Tibial nerve (tissue), 4 donors: ENCODE data around the gene ZNF283. TPM values are rescaled to one million over a fixed set of nuclear protein-coding genes. Genes with fewer than 3 reads are reported as not detected.

Source experiments
- DNase-seq, 2 donors: peaks; one replicate each; pipeline ENCODE4 v3.0.0-alpha.2; 2019; ENCODE audit warnings: low spot score in 2 of 2
- H3K27ac ChIP-seq, 4 donors: fragments of 200-600 bp; sonication (generic) in 3 of 4; one replicate each; pipeline ENCODE4 v1.5.1; 2017 to 2019; ENCODE audit warnings: mild to moderate bottlenecking in 1 of 4
- H3K27me3 ChIP-seq, 2 donors: fragments of 200-600 bp; sonication (generic) in 1 of 2; one replicate each; pipeline versions ENCODE4 v1.5.1 to v1.6.0; 2017 to 2019
- H3K36me3 ChIP-seq, 3 donors: fragments of 200-600 bp; sonication (generic); one replicate each; pipeline ENCODE4 v1.5.1; 2018 to 2019
- H3K4me1 ChIP-seq, 4 donors: fragments of 200-600 bp; sonication (generic) in 3 of 4; one replicate each; pipeline ENCODE4 v1.5.1; 2017 to 2019
- H3K4me3 ChIP-seq, 4 donors: fragments of 200-600 bp; sonication (generic) in 3 of 4; one replicate each; pipeline ENCODE4 v1.5.1; 2017 to 2019; ENCODE audit warnings: mild to moderate bottlenecking in 1 of 4, moderate library complexity in 1 of 4
- H3K9me3 ChIP-seq, 4 donors: fragments of 200-600 bp; sonication (generic) in 3 of 4; one replicate each; pipeline ENCODE4 v1.5.1; 2017 to 2019
- CTCF ChIP-seq, 5 experiments: fragments of 200-600 bp in 3 of 5; fragments of 450-650 bp in 2 of 5; sonication (generic) in 3 of 5; IDR thresholded peaks; one replicate each; pipeline ENCODE4 v1.5.1; 2016 to 2019; ENCODE audit warnings: antibody characterized with exemption in 5 of 5, mild to moderate bottlenecking in 3 of 5, moderate library complexity in 2 of 5
- EP300 ChIP-seq, 2 donors: sonication (generic); formaldehyde crosslinking; IDR thresholded peaks; one replicate each; pipeline ENCODE4 v1.6.1; 2017; ENCODE audit warnings: antibody characterized with exemption in 2 of 2, mild to moderate bottlenecking in 1 of 2
- POLR2A ChIP-seq, 2 donors: fragments of 450-650 bp; IDR thresholded peaks; one replicate each; pipeline ENCODE4 v1.6.1; 2017; ENCODE audit warnings: antibody characterized with exemption in 2 of 2, mild to moderate bottlenecking in 2 of 2, moderate library complexity in 2 of 2
- WGBS, 2 donors: methylation state at CpG; one replicate each; pipeline ENCODE4 v1.1.5; 2018; 5-methylcytosine and 5-hydroxymethylcytosine counted together
- total RNA-seq, 4 donors: library from RNA; depleted of rRNA; stranded (reverse); fragments of >200 nt; gene quantifications; one replicate each; pipeline ENCODE4 v1.1.0, GENCODE V29; 2016

ZNF283 gene
- total RNA-seq, 4 donors from 2014 or later = 4.2 to 12.3 (median 10.4) TPM

- Histone ChIP-seq H3K27ac (no peak overlapping the region), H3K4me3 (no peak overlapping the region), H3K9me3 (peaks cover 0 to 4% (median 0%) of the 10 kb centered on the region in 4 donors), H3K27me3 (peaks cover 0 to 5% of the 10 kb centered on the region in 2 donors), H3K36me3 (no peaks in the 10 kb centered on the region), H3K4me1 (no peaks in the 10 kb centered on the region)
- no peak for TF ChIP-seq CTCF (IDR thresholded peaks at IDR 0.05)
- 24 to 31% methylated on average over 3 of the region's 3 CpGs for WGBS, 2 donors
- DNase-seq = no peak
Measured at GRCh38 chr19:43790587-43790986, 36.5 kb upstream of the ZNF283 start.

DNA sequence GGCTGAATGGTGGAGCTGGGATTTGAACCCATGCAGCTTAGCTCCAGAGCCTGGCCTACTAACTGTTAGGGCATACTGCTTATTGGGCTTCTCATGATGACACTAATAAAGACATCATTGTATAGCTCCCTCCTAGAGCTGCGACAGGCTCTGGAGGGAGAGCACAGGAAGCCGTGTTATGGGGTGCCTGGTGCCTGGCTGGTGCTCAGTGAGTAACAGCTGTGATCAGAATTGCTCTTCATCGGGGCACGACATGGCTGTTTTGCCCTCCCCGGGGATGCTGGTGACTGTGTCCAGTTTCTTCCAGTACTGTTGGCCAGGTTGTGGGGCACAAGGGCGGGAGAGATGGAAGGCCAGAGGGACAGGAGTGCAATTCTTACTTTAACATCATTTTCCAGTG is 30.0 kb upstream of the ZNF283 start:
- Histone ChIP-seq H3K27ac (no peak overlapping the region), H3K4me3 (no peak overlapping the region), H3K4me1 (peaks cover 0 to 12% (median 3%) of the 10 kb centered on the region in 4 donors), H3K27me3 (peaks cover 0 to 46% of the 10 kb centered on the region in 2 donors), H3K9me3 (peaks cover 0 to 4% (median 0%) of the 10 kb centered on the region in 4 donors), H3K36me3 (no peaks in the 10 kb centered on the region)
- 42 to 57% methylated on average over 6 of the region's 6 CpGs for WGBS, 2 donors
- TF ChIP-seq POLR2A (IDR thresholded peaks at IDR 0.05) = no peak
- TF ChIP-seq EP300 (IDR thresholded peaks at IDR 0.05) = no peak
- TF ChIP-seq CTCF (IDR thresholded peaks at IDR 0.05) = no peak
- DNase-seq = no peak

DNA sequence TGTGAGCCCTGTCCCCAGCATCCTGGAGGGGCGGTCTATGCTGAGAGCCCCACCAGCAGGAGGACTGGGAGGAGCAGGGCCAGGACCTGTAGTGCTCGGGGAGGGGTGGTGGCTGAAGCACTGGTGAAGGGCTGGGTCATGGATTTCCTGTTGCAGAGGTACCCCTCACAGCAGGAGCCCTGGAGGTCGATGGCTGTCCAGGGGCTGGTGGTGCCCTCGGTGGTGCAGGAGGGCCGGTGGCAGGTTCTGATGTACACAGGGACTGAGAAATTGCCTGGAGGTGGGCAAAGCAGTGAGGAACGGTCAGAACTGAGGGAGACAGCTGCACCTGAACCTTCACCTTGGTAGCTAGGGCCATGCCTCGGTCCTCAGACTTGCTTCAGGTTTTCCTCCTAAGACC is 29.6 kb upstream of the ZNF283 start:
- Histone ChIP-seq H3K27ac (no peak overlapping the region), H3K4me3 (no peak overlapping the region), H3K27me3 (peaks cover 0 to 49% of the 10 kb centered on the region in 2 donors), H3K9me3 (peaks cover 0 to 4% (median 0%) of the 10 kb centered on the region in 4 donors), H3K36me3 (no peaks in the 10 kb centered on the region), H3K4me1 (peaks cover 0 to 12% (median 3%) of the 10 kb centered on the region in 4 donors)
- no peak for TF ChIP-seq EP300 (IDR thresholded peaks at IDR 0.05)
- no peak for TF ChIP-seq POLR2A (IDR thresholded peaks at IDR 0.05)
- TF ChIP-seq CTCF (IDR thresholded peaks at IDR 0.05) = no peak
- no peak for DNase-seq
- WGBS, 2 donors = 83 to 85% methylated on average over 7 of the region's 7 CpGs

DNA sequence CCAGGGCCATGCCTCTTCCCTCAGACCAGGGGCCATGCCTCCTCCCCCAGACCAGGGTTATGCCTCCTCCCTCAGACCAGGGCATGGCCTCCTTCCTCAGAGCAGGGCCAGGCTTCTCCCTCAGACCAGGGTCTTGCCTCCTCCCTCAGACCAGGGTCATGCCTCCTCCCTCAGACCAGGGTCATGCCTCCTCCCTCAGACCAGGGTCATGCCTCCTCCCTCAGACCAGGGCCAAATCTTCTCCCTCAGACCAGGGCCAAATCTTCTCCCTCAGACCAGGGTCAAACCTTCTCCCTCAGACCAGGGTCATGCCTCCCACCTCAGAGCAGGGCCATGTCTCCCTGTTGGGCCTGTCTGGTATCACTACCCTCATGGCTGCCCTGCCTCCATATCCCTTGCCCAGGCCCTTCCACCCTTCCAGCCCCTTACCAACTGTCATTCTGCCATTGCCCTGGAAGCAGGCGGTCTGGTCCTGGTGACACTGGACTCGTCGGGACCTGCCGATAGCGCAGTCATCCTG is 29.0 kb upstream of the ZNF283 start:
- no peak overlapping the region for H3K27ac ChIP-seq
- H3K9me3 ChIP-seq = peaks cover 0 to 4% (median 0%) of the 10 kb centered on the region in 4 donors
- peaks cover 0 to 49% of the 10 kb centered on the region in 2 donors for H3K27me3 ChIP-seq
- no peaks in the 10 kb centered on the region for H3K36me3 ChIP-seq
- no peak for DNase-seq
- peaks cover 0 to 12% (median 3%) of the 10 kb centered on the region in 4 donors for H3K4me1 ChIP-seq
- WGBS, 2 donors = 35 to 40% methylated on average over 4 to 5 of the region's 5 CpGs
- H3K4me3 ChIP-seq = peak overlapping the region in 3 of 4 donors; percentile 39 to 50 (median 39)
- TF ChIP-seq CTCF (IDR thresholded peaks at IDR 0.05) = no peak
- TF ChIP-seq POLR2A (IDR thresholded peaks at IDR 0.05) = no peak
- no peak for TF ChIP-seq EP300 (IDR thresholded peaks at IDR 0.05)

GRCh38 chr19:43798546-43799409 is 28.3 kb upstream of the ZNF283 start:
- TF ChIP-seq EP300 (IDR thresholded peaks at IDR 0.05) (no peak), CTCF (IDR thresholded peaks at IDR 0.05) (no peak), POLR2A (IDR thresholded peaks at IDR 0.05) (no peak)
- no peak for DNase-seq
- Histone ChIP-seq H3K4me1 (peaks cover 0 to 12% (median 3%) of the 10 kb centered on the region in 4 donors), H3K36me3 (no peaks in the 10 kb centered on the region), H3K4me3 (peak overlapping the region in 3 of 4 donors; percentile 39 to 50 (median 39)), H3K27ac (no peak overlapping the region), H3K9me3 (peaks cover 0 to 4% (median 0%) of the 10 kb centered on the region in 4 donors), H3K27me3 (peaks cover 0 to 49% of the 10 kb centered on the region in 2 donors)
- WGBS, 2 donors = 14 to 18% methylated on average over 49 to 59 of the region's 70 CpGs
